CD4-positive, CD25-positive, alpha-beta regulatory T cell (primary cell): ENCODE results near the gene STMND1. TPM values are rescaled to one million over a fixed set of nuclear protein-coding genes. Genes with fewer than 3 reads are reported as not detected.

Experiments
- ATAC-seq, 2 donors: fragments of 150-1000 bp; cut with Tn5 transposase; one replicate each; pipeline ENCODE4 v1.10.0; 2021; ENCODE audit warnings: low read depth in 2 of 2, moderate number of reproducible peaks in 2 of 2, moderate library complexity in 1 of 2
- DNase-seq, 3 donors: peaks; one replicate each; pipeline versions ENCODE4 v3.0.0 to v3.0.0-alpha.2; 2012 to 2022; ENCODE audit warnings: mixed read lengths in 1 of 3
- H3K27ac ChIP-seq: one replicate; pipeline ENCODE4 v1.7.0; 2013; ENCODE audit warnings: mild to moderate bottlenecking, low read length; ENCODE audit not compliant: insufficient read depth, poor library complexity, severe bottlenecking
- H3K27me3 ChIP-seq: one replicate; pipeline ENCODE4 v1.7.0; 2013; ENCODE audit warnings: low read length; ENCODE audit not compliant: control insufficient read depth, insufficient read depth
- H3K36me3 ChIP-seq: one replicate; pipeline ENCODE4 v1.7.0; 2013; ENCODE audit warnings: mild to moderate bottlenecking, low read length, moderate library complexity; ENCODE audit not compliant: control insufficient read depth, insufficient read depth
- H3K4me1 ChIP-seq: 2 replicates; pipeline ENCODE4 v1.7.0; 2013; ENCODE audit warnings: mild to moderate bottlenecking, low read length; ENCODE audit not compliant: insufficient read depth, control insufficient read depth, poor library complexity, severe bottlenecking
- H3K4me3 ChIP-seq: one replicate; pipeline ENCODE4 v1.7.0; 2013; ENCODE audit warnings: low read depth, mild to moderate bottlenecking, low read length, moderate library complexity
- H3K9me3 ChIP-seq, 2 experiments: 1 replicate in 1 of 2; 2 replicates in 1 of 2; pipeline ENCODE4 v1.7.0; 2013; ENCODE audit warnings: low read length in 2 of 2, mild to moderate bottlenecking in 1 of 2, moderate library complexity in 1 of 2; ENCODE audit not compliant: control insufficient read depth in 2 of 2
- H3K27ac Mint-ChIP-seq, 3 donors: one replicate each; pipeline ENCODE4 v1.8.0; 2020 to 2022; ENCODE audit warnings: mild to moderate bottlenecking in 3 of 3, mixed read lengths in 3 of 3, moderate library complexity in 2 of 3
- H3K27me3 Mint-ChIP-seq: one replicate; pipeline ENCODE4 v1.8.0; 2022; ENCODE audit warnings: mild to moderate bottlenecking, mixed read lengths
- H3K36me3 Mint-ChIP-seq: one replicate; pipeline ENCODE4 v1.8.0; 2020; ENCODE audit warnings: mixed read lengths
- H3K4me1 Mint-ChIP-seq, 4 donors: one replicate each; pipeline ENCODE4 v1.8.0; 2020 to 2022; ENCODE audit warnings: mixed read lengths in 4 of 4, mild to moderate bottlenecking in 1 of 4
- H3K4me3 Mint-ChIP-seq, 4 donors: one replicate each; pipeline ENCODE4 v1.8.0; 2020 to 2022; ENCODE audit warnings: mild to moderate bottlenecking in 4 of 4, mixed read lengths in 4 of 4, moderate library complexity in 3 of 4
- H3K9me3 Mint-ChIP-seq, 7 donors: one replicate each; pipeline ENCODE4 v1.8.0; 2020 to 2022; ENCODE audit warnings: mixed read lengths in 7 of 7, mild to moderate bottlenecking in 3 of 7, moderate library complexity in 2 of 7
- polyA plus RNA-seq, 4 donors: library from polyadenylated mRNA; unstranded; fragments of 300-500 nt; fragmentation: Illumina TruSeq; gene quantifications; one replicate each; pipeline ENCODE4 v1.2.3, GENCODE V29; 2021
- total RNA-seq: library from RNA; stranded (reverse); gene quantifications from one replicate; pipeline ENCODE4 v1.2.3, GENCODE V29; 2022

Gene STMND1
- total and polyA plus RNA-seq, 5 donors from 2014 or later, result not detected

DNA sequence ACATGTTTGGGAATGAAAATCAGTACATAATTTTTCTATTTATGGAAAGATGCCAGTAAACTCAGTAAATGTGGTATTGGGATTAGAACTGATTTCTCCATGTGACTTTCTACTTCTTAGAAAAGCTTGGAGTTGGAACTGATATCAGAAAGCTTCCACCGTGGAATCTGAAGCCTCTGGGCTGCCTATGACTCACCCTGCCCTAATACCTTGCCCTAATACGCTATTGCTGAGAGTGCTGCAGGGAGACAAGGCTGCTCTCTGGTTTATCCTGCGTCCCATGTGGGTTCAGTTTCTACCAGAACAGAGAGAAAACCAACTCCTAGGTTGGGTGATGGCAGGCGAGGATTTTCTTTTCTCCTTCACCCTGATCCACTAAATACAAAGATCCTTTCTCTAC, 3.3 kb upstream of the STMND1 start:
- Mint-ChIP-seq H3K4me1 (peaks cover 0 to 9% (median 1%) of the 10 kb centered on the region in 4 donors), H3K4me3 (no peak overlapping the region), H3K9me3 (no peaks in the 10 kb centered on the region), H3K36me3 (no peaks in the 10 kb centered on the region), H3K27ac (no peak overlapping the region), H3K27me3 (peaks cover 41% of the 10 kb centered on the region)
- Histone ChIP-seq H3K36me3 (no peaks in the 10 kb centered on the region), H3K4me1 (no peaks in the 10 kb centered on the region), H3K9me3 (no peaks in the 10 kb centered on the region), H3K27ac (no peak overlapping the region), H3K4me3 (no peak overlapping the region), H3K27me3 (peaks cover 11% of the 10 kb centered on the region)
- no peak for DNase-seq
- ATAC-seq, result no peak

GRCh38 chr6:17099401-17100059, 2.3 kb upstream of the STMND1 start:
- no peaks in the 10 kb centered on the region for H3K9me3 Mint-ChIP-seq
- peaks cover 42% of the 10 kb centered on the region for H3K27me3 Mint-ChIP-seq
- no peak overlapping the region for H3K4me3 ChIP-seq

DNA sequence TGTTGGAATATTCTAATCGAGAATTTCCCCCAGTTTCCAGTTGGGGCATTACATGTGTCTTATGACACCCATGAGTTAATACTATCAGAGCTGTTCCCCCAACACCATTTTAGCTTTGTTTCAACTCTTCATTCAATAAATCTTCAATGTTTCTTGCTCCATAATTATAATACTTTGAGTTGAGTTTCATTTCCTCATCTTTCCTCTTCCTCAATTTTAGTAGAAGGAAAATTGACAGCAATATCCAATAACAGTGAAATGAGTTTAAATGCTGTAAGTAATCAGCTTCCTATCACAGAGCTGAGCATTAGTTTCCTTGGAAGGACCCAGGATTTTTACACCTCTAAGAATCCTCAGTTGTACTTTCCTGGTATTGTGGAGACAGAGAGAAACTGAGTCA, 1.0 kb upstream of the STMND1 start:
- Mint-ChIP-seq H3K4me1 (peaks cover 0 to 9% (median 1%) of the 10 kb centered on the region in 4 donors), H3K4me3 (no peak overlapping the region), H3K27me3 (peaks cover 42% of the 10 kb centered on the region), H3K9me3 (no peaks in the 10 kb centered on the region), H3K36me3 (no peaks in the 10 kb centered on the region), H3K27ac (no peak overlapping the region)
- ATAC-seq (no peak), DNase-seq (no peak)
- H3K9me3 ChIP-seq, result no peaks in the 10 kb centered on the region
- no peak overlapping the region for H3K27ac ChIP-seq
- no peak overlapping the region for H3K4me3 ChIP-seq
- peaks cover 11% of the 10 kb centered on the region for H3K27me3 ChIP-seq
- no peaks in the 10 kb centered on the region for H3K36me3 ChIP-seq
- H3K4me1 ChIP-seq, result no peaks in the 10 kb centered on the region

More at GRCh38 chr6:17099401-17100059, 2.3 kb upstream of the STMND1 start:
- ATAC-seq (no peak), DNase-seq (no peak)
- H3K4me3 Mint-ChIP-seq, result no peak overlapping the region
- H3K36me3 ChIP-seq, result no peaks in the 10 kb centered on the region
- no peaks in the 10 kb centered on the region for H3K9me3 ChIP-seq
- no peak overlapping the region for H3K27ac Mint-ChIP-seq
- peaks cover 0 to 9% (median 1%) of the 10 kb centered on the region in 4 donors for H3K4me1 Mint-ChIP-seq
- H3K36me3 Mint-ChIP-seq, result no peaks in the 10 kb centered on the region
- no peak overlapping the region for H3K27ac ChIP-seq
- peaks cover 11% of the 10 kb centered on the region for H3K27me3 ChIP-seq
- H3K4me1 ChIP-seq, result no peaks in the 10 kb centered on the region

- peaks cover 0 to 9% (median 1%) of the 10 kb centered on the region in 4 donors for H3K4me1 Mint-ChIP-seq
- H3K27me3 ChIP-seq, result peaks cover 11% of the 10 kb centered on the region
- peaks cover 35% of the 10 kb centered on the region for H3K27me3 Mint-ChIP-seq
- H3K9me3 ChIP-seq, result no peaks in the 10 kb centered on the region
- DNase-seq (no peak), ATAC-seq (no peak)
- H3K9me3 Mint-ChIP-seq, result peaks cover 0 to 3% (median 0%) of the 10 kb centered on the region in 7 donors
- H3K4me1 ChIP-seq, result no peaks in the 10 kb centered on the region
- no peak overlapping the region for H3K4me3 Mint-ChIP-seq
- no peak overlapping the region for H3K27ac ChIP-seq
- no peak overlapping the region for H3K4me3 ChIP-seq
- no peaks in the 10 kb centered on the region for H3K36me3 ChIP-seq
- H3K27ac Mint-ChIP-seq, result no peak overlapping the region
- H3K36me3 Mint-ChIP-seq, result no peaks in the 10 kb centered on the region
Measured at GRCh38 chr6:17102258-17102870, 514 bp downstream of the STMND1 start.

GRCh38 chr6:17103715-17104114, 1.9 kb downstream of the STMND1 start:
- Histone ChIP-seq H3K36me3 (no peaks in the 10 kb centered on the region), H3K27ac (no peak overlapping the region), H3K27me3 (peaks cover 11% of the 10 kb centered on the region), H3K4me3 (no peak overlapping the region), H3K9me3 (no peaks in the 10 kb centered on the region), H3K4me1 (no peaks in the 10 kb centered on the region)
- Mint-ChIP-seq H3K27ac (no peak overlapping the region), H3K9me3 (peaks cover 0 to 3% (median 0%) of the 10 kb centered on the region in 7 donors), H3K27me3 (peaks cover 28% of the 10 kb centered on the region), H3K4me3 (no peak overlapping the region), H3K4me1 (peaks cover 0 to 9% (median 1%) of the 10 kb centered on the region in 4 donors), H3K36me3 (no peaks in the 10 kb centered on the region)
- DNase-seq (no peak), ATAC-seq (no peak)

GRCh38 chr6:17107863-17108262, 6.0 kb downstream of the STMND1 start:
- Histone ChIP-seq H3K9me3 (no peaks in the 10 kb centered on the region), H3K36me3 (no peaks in the 10 kb centered on the region), H3K4me1 (no peaks in the 10 kb centered on the region), H3K27ac (no peak overlapping the region), H3K4me3 (no peak overlapping the region), H3K27me3 (no peaks in the 10 kb centered on the region)
- ATAC-seq (no peak), DNase-seq (no peak)
- no peaks in the 10 kb centered on the region for H3K36me3 Mint-ChIP-seq
- no peak overlapping the region for H3K4me3 Mint-ChIP-seq
- peaks cover 10% of the 10 kb centered on the region for H3K27me3 Mint-ChIP-seq
- peaks cover 0 to 3% (median 0%) of the 10 kb centered on the region in 7 donors for H3K9me3 Mint-ChIP-seq
- no peak overlapping the region for H3K27ac Mint-ChIP-seq
- no peaks in the 10 kb centered on the region for H3K4me1 Mint-ChIP-seq

DNA sequence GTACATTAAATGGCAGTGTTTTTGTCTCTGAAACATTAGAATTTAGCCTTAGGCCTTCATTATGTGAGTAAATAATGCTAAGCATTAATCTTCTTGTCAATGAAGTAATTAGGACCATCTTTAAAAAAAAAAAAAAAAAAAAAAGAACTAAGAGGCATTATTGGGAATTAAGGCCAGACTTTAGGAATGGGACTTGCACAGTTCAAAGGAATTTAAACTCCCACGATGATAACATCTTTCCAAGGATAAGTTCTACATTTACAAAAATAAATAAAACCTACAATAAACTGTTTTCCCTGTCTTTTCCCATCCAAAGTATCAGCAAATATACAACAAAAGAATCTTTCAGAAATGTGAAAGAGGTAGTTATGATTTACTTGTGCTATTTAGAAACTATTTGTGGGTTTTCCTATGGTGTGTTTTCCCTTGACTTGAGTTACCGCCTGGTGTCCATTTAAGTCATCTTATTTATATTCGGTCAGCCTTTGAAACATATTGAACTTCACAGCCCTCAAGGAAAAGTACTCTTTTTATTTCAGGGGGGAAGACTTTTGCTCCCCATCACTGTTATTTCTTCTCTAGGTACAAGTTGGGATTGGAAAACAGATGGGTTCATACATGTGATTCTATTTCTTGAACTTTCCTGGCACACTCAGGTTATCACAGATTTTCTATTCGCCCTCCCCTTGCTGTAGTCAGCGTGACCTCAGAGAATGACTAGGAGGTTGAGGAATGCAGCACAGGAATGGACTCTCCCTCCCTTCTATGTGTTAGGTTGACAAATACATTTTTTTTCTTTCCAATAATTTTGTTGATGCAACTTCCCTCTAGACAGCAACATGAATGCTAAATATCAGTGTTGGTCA, 13.6 kb downstream of the STMND1 start:
- no peak overlapping the region for H3K27ac Mint-ChIP-seq
- Histone ChIP-seq H3K4me1 (no peaks in the 10 kb centered on the region), H3K9me3 (no peaks in the 10 kb centered on the region), H3K36me3 (no peaks in the 10 kb centered on the region), H3K4me3 (no peak overlapping the region), H3K27ac (no peak overlapping the region), H3K27me3 (no peaks in the 10 kb centered on the region)
- no peaks in the 10 kb centered on the region for H3K27me3 Mint-ChIP-seq
- H3K4me3 Mint-ChIP-seq, result no peak overlapping the region
- no peaks in the 10 kb centered on the region for H3K36me3 Mint-ChIP-seq
- no peak for ATAC-seq
- peaks cover 0 to 4% (median 0%) of the 10 kb centered on the region in 7 donors for H3K9me3 Mint-ChIP-seq
- H3K4me1 Mint-ChIP-seq, result no peaks in the 10 kb centered on the region
- DNase-seq, result no peak
